Activated CD4-positive, alpha-beta T cell treated with anti-CD3 and anti-CD28 coated beads, Interleukin-2, amount 50 U/mL, for 48 hours (primary cell): Measurements from ENCODE around the gene RFX2.
"Not testable (repeated sequence)": the region's sequence is repeated elsewhere in the genome, so short reads cannot be mapped to it uniquely, and the experiment has no call there.

Source experiments
- DNase-seq, 2 experiments: peaks; one replicate each; pipeline ENCODE4 v3.0.0-alpha.2; 2020

RFX2 gene

DNA sequence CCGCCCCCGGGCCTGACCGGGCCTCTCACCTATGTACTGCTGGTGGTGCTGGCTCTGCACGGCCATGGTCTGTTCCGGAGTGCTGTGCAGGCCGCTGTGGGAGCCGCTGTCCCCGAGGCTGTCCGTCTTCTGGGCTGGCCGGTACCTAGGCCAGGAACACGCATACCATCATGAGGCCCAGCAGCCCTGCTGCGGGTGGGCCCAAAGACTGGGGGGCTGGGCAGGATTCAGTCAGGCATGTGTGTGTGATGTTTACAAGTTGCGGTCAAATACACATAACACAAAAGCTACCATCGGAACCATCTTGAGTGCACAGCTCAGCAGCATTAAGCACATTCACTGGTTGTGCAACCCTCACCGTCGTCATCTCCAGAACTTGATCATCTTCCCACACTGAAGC, 100.2 kb downstream of the RFX2 start:
- DNase-seq: no peak

DNA sequence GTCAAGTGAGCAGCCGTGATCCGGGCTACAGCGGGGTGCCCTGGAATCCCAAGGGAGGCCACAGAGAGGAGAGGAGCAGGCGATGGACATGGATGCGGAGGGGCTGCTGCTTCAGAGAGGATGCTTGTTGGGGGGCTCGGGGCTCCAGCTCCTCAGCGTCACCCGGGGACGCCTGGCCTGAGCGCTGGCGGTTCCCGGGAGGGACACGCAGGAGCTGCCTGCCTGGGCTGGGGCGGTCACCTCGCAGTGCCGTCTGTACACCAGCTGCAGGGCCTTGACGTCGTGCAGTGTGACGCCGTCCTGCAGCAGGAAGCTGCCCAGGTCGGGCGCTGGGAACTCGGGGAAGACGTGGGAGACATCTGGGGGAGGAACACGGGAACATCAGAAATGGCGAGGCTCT, 102.4 kb downstream of the RFX2 start:
- DNase-seq: no peak

DNA sequence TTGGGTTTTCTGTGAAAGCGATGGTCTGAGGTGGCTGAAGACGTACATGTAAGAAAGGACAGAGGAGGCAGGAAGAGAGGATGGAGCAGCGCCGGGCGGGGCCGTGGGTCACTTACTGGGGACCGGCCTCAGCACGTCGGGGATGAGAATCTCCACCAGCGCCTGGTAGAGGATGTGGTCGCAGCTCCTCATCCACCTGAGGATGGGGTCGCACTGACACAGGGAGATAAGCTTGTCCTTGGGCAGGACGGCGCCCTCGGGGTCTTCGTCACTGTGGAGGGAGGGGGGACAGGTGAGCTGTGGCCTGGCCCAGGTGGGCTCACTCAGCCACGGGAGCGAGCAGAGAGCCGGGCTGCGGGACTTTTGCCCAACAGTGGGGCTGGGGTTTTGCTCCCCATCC, 103.4 kb downstream of the RFX2 start:
- no peak for DNase-seq

DNA sequence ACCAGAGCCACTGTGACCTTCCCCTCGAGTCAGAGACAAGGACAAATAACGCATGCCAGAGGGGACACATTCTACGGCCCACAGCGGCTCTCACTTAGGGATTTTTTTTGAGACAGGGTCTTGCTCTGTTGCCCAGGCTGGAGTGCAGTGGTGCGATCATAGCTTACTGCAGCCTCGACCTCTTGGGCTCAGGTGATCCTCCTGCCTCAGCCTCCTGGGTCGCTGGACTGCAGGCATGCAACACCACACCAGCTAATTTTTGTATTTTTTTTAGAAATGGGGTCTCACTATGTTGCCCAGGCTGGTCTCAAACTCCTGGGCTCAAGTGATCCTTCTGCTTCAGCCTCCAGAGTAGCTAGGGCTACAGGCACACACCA, 104.2 kb downstream of the RFX2 start:
- DNase-seq: not testable (repeated sequence)

DNA sequence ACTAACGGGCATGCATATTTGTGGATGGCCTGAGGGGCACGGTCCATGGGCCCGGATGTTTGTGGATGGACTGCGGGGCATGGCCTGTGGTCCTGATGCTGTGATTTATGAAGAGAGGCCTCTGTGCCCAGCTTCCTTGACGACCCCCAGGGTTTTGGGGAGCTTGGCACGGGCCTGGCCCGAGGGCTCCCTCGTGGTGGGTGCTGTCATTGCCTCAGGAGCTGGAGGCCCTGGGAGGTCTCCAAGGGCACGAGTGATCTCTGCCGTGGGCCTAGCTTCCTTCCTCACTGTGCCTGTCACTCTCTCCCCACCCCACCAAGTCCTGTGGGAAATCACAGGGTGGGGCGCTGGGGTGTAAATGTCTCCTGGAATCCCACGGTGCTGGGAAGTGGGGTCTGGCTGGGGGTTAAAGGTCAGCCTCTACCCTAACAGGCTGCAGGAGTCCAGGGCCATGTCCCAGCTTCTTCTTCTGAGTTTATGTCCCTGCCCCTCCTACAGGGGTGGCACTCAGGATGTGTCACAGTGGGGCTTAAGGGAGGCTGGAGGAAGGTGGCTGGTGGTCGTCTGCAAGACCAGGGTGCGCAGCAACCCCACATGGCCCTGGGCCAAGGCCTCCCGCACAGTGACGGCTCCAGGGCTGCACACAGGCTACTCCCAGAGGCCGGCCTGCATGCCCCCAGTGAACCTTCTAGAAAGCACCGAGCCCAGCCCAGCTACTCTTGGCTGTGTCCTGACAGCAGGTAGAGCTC, 104.8 kb downstream of the RFX2 start:
- DNase-seq: no peak

DNA sequence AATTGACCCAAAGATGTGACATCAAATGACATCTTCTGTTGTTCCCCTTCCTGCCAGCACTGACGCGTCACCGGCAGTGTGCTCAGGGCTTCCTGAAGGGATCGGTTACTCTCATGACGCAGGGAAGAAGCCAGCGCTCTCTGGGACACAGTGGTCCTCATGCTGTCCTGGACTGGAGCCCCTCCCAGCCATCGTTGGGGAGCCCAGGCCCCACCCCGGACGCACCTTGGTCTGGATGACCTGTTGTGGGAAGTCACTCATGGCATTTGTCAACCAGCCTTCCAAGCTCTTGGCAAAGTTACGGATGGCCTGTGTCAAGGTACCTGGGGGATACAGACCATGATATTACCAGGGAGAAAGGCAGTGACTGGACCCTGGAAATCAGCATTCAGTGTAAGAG, 106.3 kb downstream of the RFX2 start:
- DNase-seq: no peak

DNA sequence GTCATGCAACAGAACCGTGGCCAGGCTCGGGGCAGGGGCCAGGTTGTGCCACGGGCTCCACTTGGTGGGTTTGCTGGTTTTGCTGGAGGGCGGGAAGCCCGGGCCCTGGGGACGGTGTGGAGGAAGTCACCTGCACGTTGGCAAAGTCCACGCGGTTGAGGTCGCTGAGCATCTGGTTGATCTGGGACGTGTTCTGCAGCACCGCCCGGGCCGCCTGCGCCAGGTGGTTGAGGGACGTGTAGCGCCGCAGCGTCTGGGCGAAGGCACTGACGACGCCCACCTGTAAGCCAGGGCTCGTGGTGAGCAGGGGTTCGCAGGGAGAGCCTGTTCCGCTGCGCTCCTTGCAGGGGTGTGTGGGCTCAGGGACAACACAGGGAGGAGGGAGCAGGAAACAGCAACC, 107.7 kb downstream of the RFX2 start:
- no peak for DNase-seq

DNA sequence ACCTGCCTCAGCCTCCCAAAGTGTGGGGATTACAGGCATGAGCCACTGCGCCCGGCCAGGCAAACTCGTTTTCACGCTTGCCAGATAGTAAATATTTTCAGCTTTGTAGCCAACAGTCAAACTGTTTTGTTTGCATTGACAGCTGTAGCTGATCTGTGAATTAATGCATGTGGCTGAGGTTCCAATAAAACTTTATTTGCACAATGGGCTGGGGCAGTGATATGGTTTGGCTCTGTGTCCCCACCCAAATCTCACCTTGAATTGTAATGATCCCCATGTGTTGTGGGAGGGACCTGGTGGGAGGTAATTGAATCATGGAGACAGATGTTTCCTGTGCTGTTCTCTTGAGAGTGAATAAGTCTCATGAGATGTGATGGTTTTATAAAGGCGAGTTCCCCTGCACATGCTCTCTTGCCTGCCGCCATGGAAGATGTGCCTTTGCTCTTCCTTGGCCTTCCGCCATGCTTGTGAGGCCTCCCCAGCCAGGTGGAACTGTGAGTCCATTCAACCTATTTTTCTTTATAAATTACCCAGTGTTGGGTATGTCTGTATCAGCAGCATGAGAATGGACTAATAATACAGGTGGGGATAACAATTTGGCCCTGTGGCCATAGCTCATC, 110.0 kb downstream of the RFX2 start:
- no peak for DNase-seq

DNA sequence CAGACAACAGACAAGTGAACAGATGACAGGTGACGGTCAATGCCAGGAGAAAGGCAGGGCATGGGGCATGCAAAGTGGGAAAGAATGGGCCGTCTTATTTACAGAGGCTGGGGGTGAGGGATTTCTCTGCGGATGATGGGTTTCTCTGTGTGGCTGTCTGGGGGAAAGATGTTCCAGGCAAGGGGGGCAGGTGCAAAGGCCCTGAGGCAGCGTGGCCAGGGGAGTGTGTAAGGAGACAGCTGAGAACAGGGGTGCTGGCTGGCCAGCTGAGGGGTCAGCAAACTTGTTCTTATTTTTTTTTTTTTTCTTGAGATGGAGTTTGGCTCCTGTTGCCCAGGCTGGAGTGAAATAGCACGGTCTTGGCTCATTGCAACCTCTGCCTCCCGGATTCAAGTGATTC, 110.6 kb downstream of the RFX2 start:
- DNase-seq: no peak

DNA sequence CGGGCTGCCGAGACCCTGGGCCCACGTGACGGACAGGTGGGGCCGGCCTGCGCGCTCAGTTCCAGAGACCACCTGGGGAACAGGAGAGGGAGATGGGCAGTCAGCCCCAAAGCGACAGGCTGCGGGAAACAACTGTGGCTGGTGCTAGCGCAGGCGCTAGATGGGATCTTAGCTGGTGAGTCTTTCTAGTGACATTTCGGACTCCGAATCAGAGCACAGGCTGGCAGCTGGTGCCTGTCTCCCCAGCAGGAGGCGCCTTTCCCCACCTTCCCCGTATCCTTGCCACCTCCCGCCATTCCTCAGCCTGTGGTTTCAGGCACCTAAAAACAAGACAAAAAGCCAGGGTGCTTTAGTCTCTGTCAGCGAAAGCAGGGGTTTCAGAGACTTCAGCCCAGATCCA, 112.9 kb downstream of the RFX2 start:
- no peak for DNase-seq

DNA sequence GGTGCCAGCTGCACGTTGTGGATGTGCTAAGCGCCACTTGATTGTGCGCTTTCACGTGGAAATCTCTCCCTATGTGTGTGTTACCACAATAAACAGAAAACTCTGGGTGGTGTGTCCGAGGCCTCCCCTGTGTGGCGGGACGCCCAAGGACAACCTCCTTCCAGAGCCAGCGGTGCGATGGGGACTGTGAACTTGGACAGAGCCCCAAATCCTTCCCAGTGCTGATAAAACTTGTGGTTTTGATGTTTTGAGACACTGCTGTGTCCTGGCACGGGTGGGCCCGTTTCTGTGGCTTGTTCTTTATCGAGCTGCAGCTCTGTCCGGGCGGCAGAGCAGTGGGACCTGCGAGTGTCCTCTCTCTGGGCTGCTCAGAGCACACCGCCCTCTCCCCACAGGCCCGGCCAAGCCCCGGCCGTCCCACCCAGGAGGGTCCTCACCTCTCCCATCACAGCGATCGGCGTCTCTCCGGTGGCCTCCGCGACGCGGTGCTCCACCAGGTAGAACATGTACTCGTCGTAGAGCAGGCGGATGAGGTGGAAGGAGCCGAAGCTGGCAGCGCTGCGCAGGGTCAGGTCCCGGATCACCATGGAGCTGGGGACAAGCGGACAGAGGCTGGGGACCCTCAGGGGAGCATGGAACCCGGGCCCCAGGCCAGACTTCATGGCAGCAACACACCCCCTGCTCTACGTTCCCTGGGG, 113.5 kb downstream of the RFX2 start:
- no peak for DNase-seq

DNA sequence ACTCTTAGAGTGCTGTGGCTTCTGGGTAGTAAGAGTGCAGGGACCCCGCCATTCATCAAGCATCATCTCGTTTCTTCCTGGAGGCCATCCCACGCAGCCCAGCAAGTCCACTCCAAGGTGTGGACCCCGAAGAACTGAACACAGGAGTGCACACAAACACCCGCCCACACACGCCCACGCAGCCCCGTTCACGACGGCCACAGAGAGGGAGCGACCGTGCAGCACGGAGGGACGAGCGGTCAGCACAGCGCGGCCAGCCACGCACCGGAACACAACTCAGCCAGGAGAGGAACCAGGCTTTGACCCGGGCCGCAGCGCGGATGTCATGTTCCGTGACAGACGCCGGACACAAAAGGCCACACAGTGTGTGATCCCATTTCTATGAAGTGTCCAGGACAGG, 114.2 kb downstream of the RFX2 start:
- no peak for DNase-seq

DNA sequence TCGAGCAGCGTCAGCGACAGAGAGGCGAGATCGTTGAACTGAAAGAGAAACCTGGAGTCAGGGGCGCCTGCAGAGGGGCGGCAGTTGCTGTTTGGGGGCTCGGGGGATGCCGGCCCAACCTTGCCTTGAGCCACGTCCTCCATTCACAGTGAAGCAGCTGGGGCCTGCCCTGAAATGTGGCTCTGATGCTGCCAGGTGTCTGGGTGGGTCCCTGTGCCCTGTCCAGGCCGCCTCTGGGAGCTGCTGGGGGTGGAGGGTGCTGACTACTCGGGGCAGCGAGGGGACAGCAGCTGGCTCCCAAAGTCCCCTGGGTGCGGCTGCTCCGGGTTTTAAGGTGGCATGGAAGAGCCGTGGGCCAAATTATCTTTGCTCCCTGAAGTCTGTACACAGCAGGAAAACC, 114.7 kb downstream of the RFX2 start:
- no peak for DNase-seq

DNA sequence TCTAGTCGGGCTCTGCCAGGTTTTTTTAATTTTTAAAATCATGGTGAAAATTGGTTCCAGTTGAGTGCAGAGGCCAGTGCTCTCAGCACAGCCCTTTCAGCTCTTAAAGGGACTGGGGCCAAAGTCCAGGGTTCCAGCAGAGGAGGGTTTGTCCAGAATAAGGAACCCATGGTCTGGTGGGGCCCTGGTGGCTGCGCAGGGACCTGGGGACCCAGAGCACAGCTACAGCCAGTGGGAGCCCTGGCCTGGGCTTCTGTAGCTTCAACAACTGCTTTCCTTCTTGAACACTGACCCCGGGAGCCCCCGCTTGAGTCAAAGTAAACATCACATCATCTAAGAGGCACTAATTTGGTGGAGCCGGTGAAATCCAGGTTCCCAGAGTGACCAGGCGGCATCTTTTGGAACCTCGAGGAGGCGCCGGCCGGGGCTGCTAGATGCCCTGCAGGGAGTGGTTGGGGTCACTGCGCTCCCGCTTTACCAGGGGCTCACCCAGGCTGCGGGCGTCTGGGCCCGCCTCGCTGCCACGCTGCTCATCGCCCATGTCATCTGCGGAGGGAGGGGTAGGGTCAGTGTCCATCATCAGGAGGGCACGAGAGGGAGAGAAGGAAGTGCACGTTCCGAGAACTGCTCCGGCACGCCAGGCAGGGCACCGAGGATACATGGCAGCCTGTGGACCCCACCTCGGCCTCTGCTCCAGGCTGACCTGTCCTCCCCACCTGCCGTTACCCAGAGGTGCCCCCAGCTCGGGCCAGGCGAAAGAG, 115.7 kb downstream of the RFX2 start:
- DNase-seq: no peak

DNA sequence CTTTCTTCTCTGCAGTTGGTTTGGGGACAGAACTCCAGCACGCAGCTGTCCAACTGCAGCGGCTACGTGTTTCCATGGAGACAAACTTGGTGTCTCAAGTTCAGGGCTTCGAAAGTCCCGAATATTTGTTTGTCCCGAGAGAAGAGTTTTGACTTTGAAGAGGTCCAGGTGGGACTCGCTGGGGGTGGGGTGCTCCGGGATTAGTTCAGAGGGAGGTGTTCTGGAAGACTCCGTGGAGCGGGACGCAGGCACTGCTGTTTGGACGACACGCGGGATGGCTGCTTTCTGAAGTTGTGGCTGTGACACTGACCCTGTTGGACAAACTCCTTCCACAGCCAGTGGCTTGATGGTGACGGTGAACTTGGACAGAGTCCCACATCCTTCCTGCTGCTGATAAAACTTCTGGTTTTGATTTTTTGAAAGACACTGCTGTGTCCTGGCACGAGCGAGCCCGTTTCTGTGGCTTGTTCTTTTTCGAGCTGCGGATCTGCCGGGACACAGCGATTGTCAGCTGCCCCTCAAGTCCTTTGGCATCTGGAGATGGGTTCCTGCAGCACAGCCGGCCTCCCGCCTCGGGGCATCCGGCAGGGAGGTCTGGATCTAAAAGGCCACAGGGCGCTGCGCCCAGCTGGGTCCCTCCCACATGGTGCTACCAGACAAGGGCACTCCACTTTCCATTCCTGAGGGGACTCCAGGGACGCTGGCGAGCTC, 116.5 kb downstream of the RFX2 start:
- no peak for DNase-seq

DNA sequence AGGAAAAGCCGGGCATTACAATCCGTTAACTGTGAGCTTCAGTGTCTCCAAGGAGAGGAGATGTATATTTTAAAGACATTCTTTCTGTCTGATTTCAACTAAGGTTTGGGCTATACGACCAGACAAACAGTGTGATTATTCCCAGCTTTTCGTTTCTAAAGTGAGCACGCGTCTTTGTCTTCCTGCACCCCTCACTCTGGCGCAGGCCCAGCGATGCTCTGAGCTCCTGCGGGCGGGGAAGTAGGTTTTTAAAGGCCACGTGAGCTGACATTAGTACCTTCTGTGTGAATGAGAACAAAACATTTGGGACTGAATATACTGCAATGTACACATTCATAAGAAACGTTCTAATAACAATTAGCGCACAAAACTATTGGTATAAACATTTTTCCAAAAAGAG, 117.1 kb downstream of the RFX2 start:
- DNase-seq: no peak

DNA sequence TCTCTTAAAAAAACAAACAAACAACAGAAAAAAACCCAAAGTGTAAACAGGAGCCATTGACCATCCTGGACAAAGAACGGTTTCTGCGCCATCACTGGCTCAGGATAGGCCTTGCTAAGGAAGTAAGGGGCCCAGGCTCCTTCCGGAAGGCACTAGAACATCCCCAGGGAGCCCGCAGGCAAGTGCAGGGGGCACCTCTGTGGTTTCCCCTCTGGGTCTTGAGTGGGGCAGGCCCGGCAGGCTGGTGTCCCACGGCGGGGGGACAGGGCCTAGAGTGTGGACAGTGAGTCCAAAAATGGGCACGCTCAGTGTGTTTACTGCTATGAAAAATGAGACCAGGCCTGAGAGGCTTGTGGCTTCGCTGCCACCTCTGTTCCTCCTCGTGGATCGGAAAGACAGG, 117.5 kb downstream of the RFX2 start:
- no peak for DNase-seq

DNA sequence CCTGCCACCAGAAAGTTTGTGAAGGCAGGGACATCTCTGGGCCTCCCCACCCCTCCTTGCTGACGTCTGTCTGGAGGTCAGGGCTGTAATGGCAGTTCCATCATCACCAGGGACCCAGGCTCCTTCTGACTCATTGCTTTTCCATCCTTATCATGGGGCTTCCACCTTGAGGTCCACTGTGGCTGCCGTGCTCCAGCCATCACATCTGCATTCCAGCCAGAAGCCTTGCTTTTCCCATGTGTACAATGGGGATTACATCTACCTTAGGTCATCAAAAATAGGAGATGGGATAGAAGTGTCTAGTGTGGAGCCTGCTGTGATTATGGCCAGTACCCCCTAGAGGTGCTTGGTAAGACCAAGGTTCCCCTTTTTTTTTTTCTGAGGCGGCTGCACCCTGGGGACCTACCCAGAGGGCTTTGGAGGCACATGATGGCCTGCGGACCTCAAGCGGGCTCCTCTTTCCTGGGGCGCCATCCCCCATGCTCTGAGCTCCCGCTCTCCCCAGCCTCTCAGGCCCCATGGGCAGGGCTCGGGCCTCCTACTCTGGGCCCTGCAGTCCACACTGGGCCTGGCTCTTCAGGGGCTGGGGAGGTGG, 119.0 kb downstream of the RFX2 start:
- no peak for DNase-seq

DNA sequence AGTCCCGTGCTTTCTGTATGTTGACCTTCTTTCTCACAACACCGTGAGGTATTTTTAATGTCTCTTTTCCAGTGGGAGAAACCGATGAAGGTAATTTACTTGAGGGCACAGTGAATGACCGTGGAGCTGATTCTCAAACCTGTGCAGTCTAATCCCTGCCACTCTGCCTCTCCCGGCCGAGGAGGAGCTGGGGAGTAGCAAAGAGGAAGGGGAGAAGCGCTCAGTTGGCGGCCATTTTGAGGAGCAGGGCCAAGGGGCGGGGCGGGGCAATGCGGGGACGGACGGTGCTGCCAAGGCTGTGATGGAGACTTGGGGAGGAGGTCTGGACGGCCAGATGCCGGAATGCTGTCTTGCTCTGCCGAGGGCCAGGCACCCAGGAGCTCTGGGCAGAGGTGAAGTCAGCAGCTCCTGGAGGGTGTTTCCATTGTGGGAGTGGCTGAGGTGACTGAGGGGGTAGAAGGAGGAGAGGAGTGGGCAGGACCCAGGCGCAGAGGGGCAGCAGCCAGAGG, 120.0 kb downstream of the RFX2 start:
- DNase-seq: no peak

DNA sequence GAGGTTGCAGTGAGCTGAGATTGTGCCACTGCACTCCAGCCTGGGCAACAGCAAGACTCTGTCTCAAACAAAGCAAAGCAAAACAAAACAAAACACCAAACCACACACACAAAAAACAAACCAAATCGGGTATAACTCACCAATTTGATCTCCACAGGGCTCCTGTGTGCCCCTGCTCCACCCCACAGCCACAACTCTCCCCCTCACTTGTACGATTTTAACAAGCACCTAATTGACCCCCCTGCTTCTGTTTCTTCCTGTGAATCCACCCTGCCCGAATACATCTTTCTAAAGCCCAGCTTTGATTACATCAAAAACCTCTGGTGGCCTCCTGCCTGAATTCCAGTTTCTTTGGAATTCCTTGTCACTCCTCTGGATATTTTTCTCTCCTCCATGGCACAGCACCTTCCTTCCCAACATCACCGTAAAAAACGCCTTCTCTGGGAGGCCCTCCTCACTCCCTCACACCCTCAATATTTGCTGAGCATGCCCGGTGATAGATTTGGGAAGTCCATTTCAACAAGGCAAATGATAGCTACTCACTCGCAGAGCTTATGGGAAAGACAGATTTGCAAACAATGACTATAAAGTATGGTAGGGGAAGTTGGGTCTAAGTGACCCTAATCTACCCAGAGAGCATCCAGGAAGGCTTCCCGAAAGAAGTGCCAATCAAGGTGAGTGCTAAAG, 120.8 kb downstream of the RFX2 start:
- no peak for DNase-seq

DNA sequence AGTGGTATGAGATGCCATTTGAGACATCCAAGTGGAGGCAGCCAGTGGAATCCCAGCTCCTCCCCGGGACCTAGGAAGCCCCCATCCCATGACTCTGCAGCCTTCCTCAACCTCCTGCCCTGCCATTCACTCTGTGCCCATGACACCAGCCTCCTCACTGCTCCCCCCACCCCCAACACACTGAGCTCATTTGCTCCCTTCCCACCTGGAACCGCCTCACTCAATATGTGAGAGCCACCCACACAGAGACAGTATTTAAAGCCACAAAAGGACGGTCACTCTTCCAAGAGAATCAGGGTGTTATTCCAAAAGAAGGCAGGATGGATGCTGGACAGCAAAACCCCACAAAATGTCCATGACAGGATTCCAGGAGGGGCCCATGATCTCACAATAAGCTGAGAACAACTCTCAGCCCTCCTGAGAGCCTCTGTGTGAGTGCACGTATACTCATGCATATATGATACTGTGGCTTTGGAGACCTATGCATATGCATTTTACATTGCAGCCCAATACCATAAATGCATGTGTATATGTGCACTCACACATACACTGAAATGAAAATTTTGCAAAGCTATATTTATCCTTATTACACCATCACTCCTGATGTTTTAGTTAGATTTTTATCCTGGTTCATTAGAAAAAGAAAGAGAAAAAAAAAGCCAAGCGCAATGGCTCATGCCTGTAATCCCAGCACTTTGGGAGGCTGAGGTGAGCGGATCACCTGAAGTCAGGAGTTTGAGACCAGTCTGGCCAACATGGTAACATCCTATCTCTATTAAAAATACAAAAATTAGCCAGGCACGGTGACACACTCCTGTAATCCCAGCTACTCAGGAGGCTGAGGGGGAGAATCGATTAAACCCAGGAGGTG, 121.5 kb downstream of the RFX2 start:
- DNase-seq: no peak
